ENCODE results near the gene FBLIM1. TPM values are rescaled to one million over a fixed set of nuclear protein-coding genes. Genes with fewer than 3 reads are reported as not detected.
A peak's percentile ranks its signal among the peaks of the same experiment; 100 is the strongest.

Gene FBLIM1
- total RNA-seq, 1 experiment from 2014 or later, result 64.7 TPM

DNA sequence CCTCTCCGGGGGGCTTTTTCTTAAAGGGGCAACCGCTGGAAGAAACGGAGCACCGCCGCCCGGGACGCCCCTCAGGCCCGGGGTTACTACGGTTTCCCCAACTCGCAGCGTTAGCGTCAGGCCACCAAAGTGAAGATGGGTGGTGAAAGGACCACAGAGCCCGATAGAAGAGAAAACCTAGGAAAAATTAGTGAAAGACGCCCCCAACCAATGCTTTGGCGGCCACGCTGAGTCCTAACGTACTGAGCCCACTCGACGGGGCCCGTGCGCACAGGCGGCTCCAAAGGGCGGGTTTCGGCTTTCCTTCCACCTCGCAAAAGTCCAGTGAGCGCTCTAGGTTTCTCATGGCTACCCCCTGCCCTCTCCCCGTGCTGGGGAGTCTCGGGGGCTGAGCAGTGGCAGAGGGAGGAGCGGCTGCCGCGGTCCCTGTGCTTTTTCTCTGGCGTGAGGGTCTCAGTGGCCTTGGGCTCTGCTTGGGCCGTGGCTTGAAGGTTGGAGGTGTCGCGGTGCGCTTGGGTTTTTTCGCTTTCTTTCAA, 76.7 kb downstream of the FBLIM1 start:
- peak overlapping the region; percentile 70 for H3K4me2 ChIP-seq (ENCODE audit: insufficient read depth, insufficient read length, low read length)
- peak overlapping the region; percentile 98 to 99 (median 99) for H3K27ac Mint-ChIP-seq
- peak overlapping the region; percentile 69 for H2BK12ac ChIP-seq (ENCODE audit: insufficient read length, low read depth, low read length)
- peak overlapping the region; percentile 94 for H3K9ac ChIP-seq (ENCODE audit: extremely low read depth, insufficient read length, low read length)
- H3K18ac ChIP-seq (ENCODE audit: insufficient read length, low read depth, low read length), result peak overlapping the region; percentile 94
- H3K4me1 Mint-ChIP-seq, result peaks cover 29 to 35% of the 10 kb centered on the region in 2 experiments
- DNase-seq, result no peak
- TF ChIP-seq, protein P1, sequence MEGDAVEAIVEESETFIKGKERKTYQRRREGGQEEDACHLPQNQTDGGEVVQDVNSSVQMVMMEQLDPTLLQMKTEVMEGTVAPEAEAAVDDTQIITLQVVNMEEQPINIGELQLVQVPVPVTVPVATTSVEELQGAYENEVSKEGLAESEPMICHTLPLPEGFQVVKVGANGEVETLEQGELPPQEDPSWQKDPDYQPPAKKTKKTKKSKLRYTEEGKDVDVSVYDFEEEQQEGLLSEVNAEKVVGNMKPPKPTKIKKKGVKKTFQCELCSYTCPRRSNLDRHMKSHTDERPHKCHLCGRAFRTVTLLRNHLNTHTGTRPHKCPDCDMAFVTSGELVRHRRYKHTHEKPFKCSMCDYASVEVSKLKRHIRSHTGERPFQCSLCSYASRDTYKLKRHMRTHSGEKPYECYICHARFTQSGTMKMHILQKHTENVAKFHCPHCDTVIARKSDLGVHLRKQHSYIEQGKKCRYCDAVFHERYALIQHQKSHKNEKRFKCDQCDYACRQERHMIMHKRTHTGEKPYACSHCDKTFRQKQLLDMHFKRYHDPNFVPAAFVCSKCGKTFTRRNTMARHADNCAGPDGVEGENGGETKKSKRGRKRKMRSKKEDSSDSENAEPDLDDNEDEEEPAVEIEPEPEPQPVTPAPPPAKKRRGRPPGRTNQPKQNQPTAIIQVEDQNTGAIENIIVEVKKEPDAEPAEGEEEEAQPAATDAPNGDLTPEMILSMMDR (conservative IDR thresholded peaks at IDR 0.05), result no peak
- peak overlapping the region; percentile 99 for H3K27ac ChIP-seq (ENCODE audit: insufficient read length, low read depth, low read length)
- H3K79me2 ChIP-seq (ENCODE audit: insufficient read depth, low read length), result no peaks in the 10 kb centered on the region
- peak overlapping the region; percentile 98 for H3K14ac ChIP-seq (ENCODE audit: insufficient read depth, low read length)
- no CpG with 5 or more reads among the region's 37 CpGs for WGBS (ENCODE audit: extremely low coverage, insufficient read length, low lambda C conversion rate)
- H2BK5ac ChIP-seq (ENCODE audit: insufficient read length, low read length), result peak overlapping the region; percentile 85
- H4K8ac ChIP-seq (replicated peaks; ENCODE audit: insufficient read length, low read depth, low read length), result no peak overlapping the region
- H3K79me1 ChIP-seq (ENCODE audit: insufficient read depth, low read depth, low read length, poor library complexity, severe bottlenecking), result no peaks in the 10 kb centered on the region
- H3K4ac ChIP-seq (ENCODE audit: low read depth, low read length), result peak overlapping the region; percentile 96
- H3K9me3 Mint-ChIP-seq, result no peaks in the 10 kb centered on the region
- H3K36me3 Mint-ChIP-seq (ENCODE audit: insufficient read depth in 1 of 3, low read depth in 3 of 3), result peaks cover 7 to 11% (median 7%) of the 10 kb centered on the region in 3 experiments; a peak in 6 of 7 replicates
- H4K20me1 ChIP-seq (ENCODE audit: control insufficient read depth, insufficient read depth, insufficient read length), result no peaks in the 10 kb centered on the region
- no peaks in the 10 kb centered on the region for H3K9me3 ChIP-seq (ENCODE audit: control insufficient read depth, low read depth, low read length)
- no peak overlapping the region for H2AFZ ChIP-seq (ENCODE audit: low read length)
- no peaks in the 10 kb centered on the region for H3K27me3 Mint-ChIP-seq (ENCODE audit: low read depth)
- no peak overlapping the region for H2BK20ac ChIP-seq (ENCODE audit: low read depth, low read length, poor library complexity, severe bottlenecking)
- no peaks in the 10 kb centered on the region; the same call in 1 of the 2 replicates for H3K4me1 ChIP-seq (ENCODE audit: insufficient read depth, low read length)
- no peaks in the 10 kb centered on the region for H3K27me3 ChIP-seq (ENCODE audit: insufficient read depth, low read length)
- no peak overlapping the region for H3K23ac ChIP-seq (ENCODE audit: insufficient read length, low read depth, low read length)
- H2BK15ac ChIP-seq (ENCODE audit: low read depth, low read length), result no peak overlapping the region
- H3K56ac ChIP-seq (ENCODE audit: insufficient read length, low read depth, low read length), result no peak overlapping the region
- peak overlapping the region; percentile 100 for H4K91ac ChIP-seq (ENCODE audit: insufficient read length, low read depth, low read length)
- H3K23me2 ChIP-seq (ENCODE audit: insufficient read length, low read depth, low read length, poor library complexity, severe bottlenecking), result peaks cover 14% of the 10 kb centered on the region
- no peak overlapping the region for H2AK5ac ChIP-seq (ENCODE audit: insufficient read length, low read length)
- H3K4me3 Mint-ChIP-seq, result peak overlapping the region; percentile 78 to 92
- H4K5ac ChIP-seq (ENCODE audit: insufficient read length, low read depth, low read length), result peak overlapping the region; percentile 74
- H2BK120ac ChIP-seq (ENCODE audit: low read depth, low read length, poor library complexity, severe bottlenecking), result peak overlapping the region; percentile 95
- H3T11ph ChIP-seq (ENCODE audit: low read length), result no peak overlapping the region
